Urothelium cell line (cell line): ENCODE measurements around the gene SOBP.

Source experiments
- DNase-seq: peaks from one replicate; pipeline ENCODE4 v3.0.0; 2011; ENCODE audit warnings: low spot score, mixed read lengths
- FAIRE-seq: peaks from 2 replicates; lab custom pipeline; 2011; peaks lifted over from hg19 to GRCh38; lab: Jason Lieb, UNC

Gene SOBP

GRCh38 chr6:107707346-107708275 lies 217.7 kb downstream of the SOBP start:
- FAIRE-seq = no peak

GRCh38 chr6:107708435-107708834 lies 218.5 kb downstream of the SOBP start:
- FAIRE-seq (no peak), DNase-seq (no peak)

More at GRCh38 chr6:107707346-107708275, 217.7 kb downstream of the SOBP start:
- no peak for DNase-seq

- no peak for DNase-seq
- FAIRE-seq = no peak
Observed at GRCh38 chr6:107709341-107709740, 219.4 kb downstream of the SOBP start.
